AG09309 (cell line): Measurements from ENCODE around the gene NUP85.
"Not testable (repeated sequence)": the region's sequence is repeated elsewhere in the genome, so short reads cannot be mapped to it uniquely, and the experiment has no call there.

Experiments used
- DNase-seq: peaks from one replicate; pipeline ENCODE4 v3.0.0-alpha.2; 2010; ENCODE audit warnings: low read depth
- H3K4me3 ChIP-seq: 2 replicates; pipeline ENCODE4 v1.5.1; 2011; ENCODE audit warnings: mild to moderate bottlenecking, low read depth, low read length, moderate library complexity; ENCODE audit not compliant: control insufficient read depth
- CTCF ChIP-seq: IDR thresholded peaks from 2 replicates; pipeline ENCODE4 v1.5.1; 2011; ENCODE audit warnings: mild to moderate bottlenecking, low read depth, low read length, inconsistent platforms; ENCODE audit not compliant: insufficient read depth, control insufficient read depth; ENCODE audit errors: missing control alignments

The NUP85 gene

GRCh38 chr17:75272848-75273184 is 67.3 kb downstream of the NUP85 start:
- no peak overlapping the region for H3K4me3 ChIP-seq
- DNase-seq: no peak
- TF ChIP-seq CTCF: no peak

DNA sequence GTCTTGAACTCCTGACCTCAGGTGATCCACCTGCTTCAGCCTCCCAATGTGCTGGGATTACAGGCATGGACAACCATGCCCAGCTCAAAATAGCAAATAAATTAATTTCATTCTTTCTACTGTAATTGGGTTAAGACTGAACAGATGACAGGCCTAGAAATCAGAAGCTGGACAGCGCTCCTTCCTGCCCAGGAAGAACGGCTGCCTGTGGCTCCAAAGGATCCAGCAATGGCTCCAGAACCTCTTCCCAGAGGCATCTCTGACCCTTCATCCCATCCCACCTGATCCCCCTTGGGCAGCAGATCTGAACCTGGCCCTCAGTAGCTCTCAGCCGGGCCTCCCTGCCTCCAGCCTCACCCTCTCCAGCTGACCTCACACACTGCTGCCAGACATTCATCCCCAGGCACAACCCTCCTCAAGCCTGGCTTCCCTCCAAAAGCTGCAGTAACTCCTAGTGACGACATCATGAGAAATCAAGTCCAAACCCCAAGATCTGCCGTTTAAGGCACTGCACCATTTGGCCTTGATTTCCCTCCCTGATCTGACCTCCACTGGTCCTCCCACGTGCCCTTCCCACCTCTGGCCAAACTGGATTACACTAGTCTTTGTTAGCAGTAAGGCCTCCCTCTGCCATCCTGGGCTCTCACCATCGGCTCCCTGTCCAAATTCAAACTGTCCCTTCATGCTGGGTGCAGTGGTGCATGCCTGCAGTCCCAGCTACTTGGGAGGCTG is 68.7 kb downstream of the NUP85 start:
- no peak overlapping the region for H3K4me3 ChIP-seq
- DNase-seq: no peak
- no peak for TF ChIP-seq CTCF

DNA sequence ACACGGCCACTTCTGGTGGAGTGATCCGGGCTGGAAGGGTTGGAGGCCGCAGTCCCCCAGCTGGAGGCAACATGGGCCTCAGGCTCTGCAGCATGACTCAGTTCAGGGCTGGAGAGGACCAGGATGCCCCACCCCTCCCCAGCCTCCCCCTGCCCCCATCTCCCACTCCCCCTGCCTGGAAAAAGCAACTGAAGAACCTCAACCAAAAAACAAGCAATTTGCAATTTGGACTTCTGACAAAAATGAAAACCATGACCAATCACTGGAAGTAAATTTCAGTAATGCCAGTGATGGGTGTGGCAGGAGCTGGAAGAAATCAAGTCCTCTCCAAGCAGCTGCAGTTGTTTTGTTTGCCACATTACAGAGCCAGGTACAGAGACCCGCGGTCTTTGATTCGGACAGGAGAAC is 72.2 kb downstream of the NUP85 start:
- no peak for TF ChIP-seq CTCF
- no peak for DNase-seq
- no peak overlapping the region for H3K4me3 ChIP-seq

GRCh38 chr17:75280189-75280588 is 74.7 kb downstream of the NUP85 start:
- DNase-seq, H3K4me3 ChIP-seq: not testable (repeated sequence)

- no peak for DNase-seq
- no peak for TF ChIP-seq CTCF
- H3K4me3 ChIP-seq: no peak overlapping the region
Observed at GRCh38 chr17:75285123-75285522, 79.6 kb downstream of the NUP85 start.
